Endothelial cell of umbilical vein (primary cell): ENCODE data around the gene CD99L2.

Experiments
- EZH2 ChIP-seq: IDR thresholded peaks from 2 replicates; pipeline ENCODE4 v1.6.1; 2012; ENCODE audit warnings: borderline replicate concordance, low read depth, mild to moderate bottlenecking, moderate library complexity, low read length, inconsistent platforms; ENCODE audit not compliant: severe bottlenecking
- GATA2 ChIP-seq: IDR thresholded peaks from 2 replicates; pipeline ENCODE4 v1.7.0; 2011; ENCODE audit warnings: low read depth, mild to moderate bottlenecking, moderate library complexity, mixed read lengths, low read length; ENCODE audit not compliant: insufficient read length, insufficient read depth
- POLR2A ChIP-seq: IDR thresholded peaks from 2 replicates; pipeline ENCODE4 v1.6.1; 2012; ENCODE audit warnings: low read depth, mild to moderate bottlenecking, control low read depth, low read length
- POLR2AphosphoS5 ChIP-seq: IDR thresholded peaks from 2 replicates; pipeline ENCODE4 v1.6.1; 2012; ENCODE audit warnings: low read depth, mild to moderate bottlenecking, control low read depth, low read length, moderate library complexity; ENCODE audit not compliant: insufficient read depth
- TF ChIP-seq, protein P1 (sequence below), 2 donors: IDR thresholded peaks; 1 replicate in 1 of 2; 2 replicates in 1 of 2; pipeline ENCODE4 v1.5.1; 2011; ENCODE audit warnings: low read length in 2 of 2, mild to moderate bottlenecking in 2 of 2, moderate library complexity in 2 of 2, control low read depth in 1 of 2, inconsistent platforms in 1 of 2, low read depth in 1 of 2; ENCODE audit not compliant: insufficient read depth in 1 of 2; ENCODE audit errors: extremely low read depth in 1 of 2
- TF ChIP-seq, protein P2 (sequence below): IDR thresholded peaks from 2 replicates; pipeline ENCODE4 v1.6.1; 2011; ENCODE audit not compliant: insufficient read depth, insufficient read length

DNA sequence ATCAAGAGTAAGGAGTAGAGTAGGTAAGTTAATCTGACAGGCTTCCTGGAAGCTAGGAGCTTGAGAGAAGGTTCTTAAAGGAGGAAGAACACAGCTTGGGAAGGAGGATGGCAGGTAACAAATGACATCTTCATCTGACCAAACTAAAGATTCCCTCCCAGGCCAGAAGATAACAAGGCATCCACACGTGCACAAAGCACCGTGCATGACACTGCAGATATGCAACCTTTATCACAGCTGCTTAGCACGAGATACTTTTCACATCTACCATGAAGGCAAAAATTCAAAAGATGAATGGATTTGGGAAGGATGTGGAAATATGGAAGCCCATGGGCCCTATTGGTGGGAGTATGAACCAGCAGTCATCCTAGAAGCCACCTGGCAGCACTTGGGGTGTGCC, 34.3 kb downstream of the CD99L2 start:
- TF ChIP-seq, protein P1, sequence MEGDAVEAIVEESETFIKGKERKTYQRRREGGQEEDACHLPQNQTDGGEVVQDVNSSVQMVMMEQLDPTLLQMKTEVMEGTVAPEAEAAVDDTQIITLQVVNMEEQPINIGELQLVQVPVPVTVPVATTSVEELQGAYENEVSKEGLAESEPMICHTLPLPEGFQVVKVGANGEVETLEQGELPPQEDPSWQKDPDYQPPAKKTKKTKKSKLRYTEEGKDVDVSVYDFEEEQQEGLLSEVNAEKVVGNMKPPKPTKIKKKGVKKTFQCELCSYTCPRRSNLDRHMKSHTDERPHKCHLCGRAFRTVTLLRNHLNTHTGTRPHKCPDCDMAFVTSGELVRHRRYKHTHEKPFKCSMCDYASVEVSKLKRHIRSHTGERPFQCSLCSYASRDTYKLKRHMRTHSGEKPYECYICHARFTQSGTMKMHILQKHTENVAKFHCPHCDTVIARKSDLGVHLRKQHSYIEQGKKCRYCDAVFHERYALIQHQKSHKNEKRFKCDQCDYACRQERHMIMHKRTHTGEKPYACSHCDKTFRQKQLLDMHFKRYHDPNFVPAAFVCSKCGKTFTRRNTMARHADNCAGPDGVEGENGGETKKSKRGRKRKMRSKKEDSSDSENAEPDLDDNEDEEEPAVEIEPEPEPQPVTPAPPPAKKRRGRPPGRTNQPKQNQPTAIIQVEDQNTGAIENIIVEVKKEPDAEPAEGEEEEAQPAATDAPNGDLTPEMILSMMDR (IDR thresholded peaks at IDR 0.05; ENCODE audit: extremely low read depth in 1 of 2, insufficient read depth in 1 of 2, low read depth in 1 of 2, low read length in 2 of 2): no peak
- no peak for TF ChIP-seq POLR2AphosphoS5
- TF ChIP-seq POLR2A: no peak
- TF ChIP-seq, protein P2, sequence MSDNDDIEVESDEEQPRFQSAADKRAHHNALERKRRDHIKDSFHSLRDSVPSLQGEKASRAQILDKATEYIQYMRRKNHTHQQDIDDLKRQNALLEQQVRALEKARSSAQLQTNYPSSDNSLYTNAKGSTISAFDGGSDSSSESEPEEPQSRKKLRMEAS: no peak
- TF ChIP-seq EZH2: no peak
- TF ChIP-seq GATA2: no peak
